ENCODE results near the gene GID4.

- no peak for TF ChIP-seq CTCF (conservative IDR thresholded peaks at IDR 0.05; ENCODE audit: low read length)
- TF ChIP-seq EZH2phosphoT487 (IDR thresholded peaks at IDR 0.05; ENCODE audit: borderline replicate concordance), result no peak
Measured at GRCh38 chr17:18028952-18029540, 10.2 kb upstream of the GID4 start.

Measured in Loucy (cell line).